ENCODE data around the gene ERICH6.

The ERICH6 gene

DNA sequence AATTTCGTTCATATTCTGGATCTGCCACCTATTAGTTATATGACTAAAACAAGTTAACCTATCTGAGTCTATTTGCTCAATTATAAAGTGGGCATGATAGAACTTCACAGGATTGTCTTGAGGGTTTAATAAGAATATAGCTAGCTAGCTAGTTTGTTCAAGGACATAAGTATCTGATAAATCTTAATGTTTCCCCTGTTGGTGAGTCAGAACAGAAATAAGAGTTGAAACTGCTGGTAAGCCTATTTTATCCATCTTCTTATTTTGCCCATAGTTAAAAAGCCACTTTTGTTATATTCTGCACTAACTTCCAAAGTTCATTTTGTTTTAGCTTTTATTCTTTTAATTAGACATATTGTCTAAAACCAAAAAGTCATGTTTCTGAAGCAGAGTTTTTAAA is 91.2 kb downstream of the ERICH6 start:
- DNase-seq, result no peak

DNA sequence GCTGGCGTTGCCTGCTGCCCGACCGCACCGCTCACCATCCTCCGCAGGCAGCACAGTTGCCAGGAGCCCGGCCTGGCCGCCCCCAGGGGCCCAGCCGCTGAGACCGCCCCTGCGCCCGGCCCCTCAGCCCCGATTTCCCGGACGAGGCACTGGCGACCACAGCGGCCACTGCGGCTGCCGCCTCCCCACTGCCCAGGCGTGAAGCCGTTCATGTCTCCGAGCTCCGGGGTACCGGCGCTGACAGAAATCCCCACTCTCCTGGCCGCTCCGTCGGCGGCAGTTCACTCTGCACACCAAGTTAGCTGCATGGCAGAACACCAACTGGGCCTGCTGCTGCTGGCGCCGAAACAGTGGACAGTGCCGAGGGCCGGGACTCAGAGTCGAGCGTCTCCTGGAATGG is 92.1 kb downstream of the ERICH6 start:
- DNase-seq, result no peak

DNA sequence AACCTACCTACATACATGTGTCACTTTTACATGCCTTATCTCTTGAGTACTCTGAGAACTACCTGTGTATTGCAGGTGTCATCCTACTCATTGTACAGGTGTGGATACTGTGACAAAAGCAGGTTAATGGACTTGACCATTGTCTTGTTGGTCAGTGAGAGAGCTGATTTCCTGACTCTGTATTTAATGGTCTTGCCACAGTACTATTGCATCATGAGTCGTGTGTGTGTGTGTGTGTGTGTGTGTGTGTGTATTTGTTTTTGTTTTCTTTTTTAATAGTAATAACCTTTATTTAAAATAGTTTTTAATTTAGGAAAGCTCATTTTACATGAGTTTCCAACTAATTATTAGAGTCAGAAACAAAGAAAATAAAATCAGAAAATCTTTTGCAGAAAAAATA is 92.9 kb downstream of the ERICH6 start:
- DNase-seq, result peak; percentile 25

DNA sequence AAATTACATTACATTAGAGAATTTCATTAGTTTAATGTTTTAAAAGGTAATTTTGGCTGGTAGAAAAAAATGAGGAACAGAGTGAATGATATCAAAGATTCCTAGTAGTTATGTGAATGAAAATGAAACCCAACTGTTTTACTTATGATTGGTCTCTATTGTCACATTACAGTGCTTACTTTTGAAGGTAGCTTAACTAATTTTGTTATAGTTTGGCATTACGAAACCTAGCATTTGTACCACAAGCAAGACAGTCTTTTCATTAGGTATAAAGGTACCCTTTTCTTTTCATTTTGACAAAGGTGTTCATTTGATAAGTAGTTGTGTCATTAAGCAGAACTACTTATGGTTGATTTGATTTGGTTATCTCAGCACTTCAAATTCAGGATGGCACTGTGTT is 93.7 kb downstream of the ERICH6 start:
- DNase-seq, result peak; percentile 30

All from inflammatory macrophage treated with lipopolysaccharide for 4 hours (primary cell).